Measurements from ENCODE around the gene GALNT18.

The GALNT18 gene

DNA sequence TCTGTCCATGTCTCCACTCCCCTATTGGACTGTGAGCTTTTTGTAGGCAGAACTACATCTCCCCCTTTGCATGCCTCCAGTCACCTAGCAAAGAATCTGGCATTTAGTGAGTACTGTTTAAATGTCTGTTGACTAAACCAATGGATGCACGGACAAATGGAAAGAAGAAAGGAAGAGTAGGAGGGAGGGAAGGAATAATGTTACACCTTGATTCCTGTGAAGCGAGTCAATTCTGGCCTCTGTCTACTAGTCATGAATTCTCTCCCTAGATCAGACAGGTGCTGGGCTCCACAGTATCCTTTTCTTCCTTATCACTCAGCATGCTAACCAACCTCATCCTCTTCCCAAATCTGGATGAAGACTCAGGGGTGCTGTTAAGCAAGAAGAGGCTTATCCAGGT, 33.6 kb downstream of the GALNT18 start:
- no peak for DNase-seq (ENCODE audit: low read depth in 1 of 2, low spot score in 1 of 2)

DNA sequence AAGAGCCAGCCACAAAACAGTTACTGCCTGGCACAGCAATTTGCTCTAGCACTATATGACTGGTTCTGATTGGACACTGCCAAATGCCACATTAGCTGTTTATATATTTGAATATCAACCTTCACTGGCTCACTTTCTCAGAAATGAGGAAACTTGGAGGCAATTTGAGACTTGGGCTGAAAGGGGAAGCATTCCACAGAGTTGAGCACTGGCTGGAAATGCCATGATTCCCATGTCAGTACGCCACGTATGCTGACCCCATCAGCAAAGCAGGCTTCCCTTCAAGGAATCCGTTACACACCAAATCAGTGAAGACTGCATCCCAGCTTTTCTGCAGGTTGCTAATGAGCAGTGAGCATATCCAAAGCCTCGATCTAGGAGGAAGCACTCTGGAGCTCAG, 34.7 kb downstream of the GALNT18 start:
- no peak for DNase-seq (ENCODE audit: low read depth in 1 of 2, low spot score in 1 of 2)

DNA sequence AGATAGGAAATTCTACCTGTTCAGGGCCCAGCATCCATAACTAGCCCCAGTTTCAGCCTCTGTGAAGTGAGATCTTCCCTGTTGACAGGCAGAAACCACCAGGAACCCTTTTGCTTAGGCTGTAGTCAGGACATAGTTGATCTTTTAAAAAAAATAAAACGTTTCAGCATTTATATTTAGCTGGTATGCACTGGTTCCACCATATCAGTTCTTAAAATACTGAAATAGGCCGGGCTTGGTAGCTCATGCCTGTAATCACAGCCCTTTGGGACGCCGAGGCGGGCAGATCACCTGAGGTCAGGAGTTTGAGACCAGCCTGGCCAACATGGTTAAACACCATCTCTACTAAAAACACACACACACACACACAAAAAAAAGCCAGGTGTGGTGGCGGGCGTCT, 35.3 kb downstream of the GALNT18 start:
- no peak for DNase-seq (ENCODE audit: low read depth in 1 of 2, low spot score in 1 of 2)

DNA sequence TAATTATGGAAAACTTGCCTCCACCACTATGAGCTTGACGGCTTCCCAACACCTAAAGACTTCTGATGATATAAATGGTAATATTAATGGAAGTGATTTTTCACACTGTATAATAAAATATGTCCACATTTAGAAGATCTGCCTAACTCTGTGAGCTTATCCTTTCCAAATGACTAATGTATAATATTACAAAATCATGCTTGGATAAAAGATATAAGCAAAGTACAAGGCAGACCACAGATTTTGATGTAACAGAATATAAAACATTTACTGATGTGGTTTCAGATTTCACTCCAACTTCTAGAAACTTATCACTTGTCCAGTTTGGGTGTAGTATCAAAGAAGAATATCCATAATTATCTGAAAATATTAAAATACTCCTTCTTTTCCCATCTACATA, 36.9 kb downstream of the GALNT18 start:
- DNase-seq (ENCODE audit: low read depth in 1 of 2, low spot score in 1 of 2) = no peak

DNA sequence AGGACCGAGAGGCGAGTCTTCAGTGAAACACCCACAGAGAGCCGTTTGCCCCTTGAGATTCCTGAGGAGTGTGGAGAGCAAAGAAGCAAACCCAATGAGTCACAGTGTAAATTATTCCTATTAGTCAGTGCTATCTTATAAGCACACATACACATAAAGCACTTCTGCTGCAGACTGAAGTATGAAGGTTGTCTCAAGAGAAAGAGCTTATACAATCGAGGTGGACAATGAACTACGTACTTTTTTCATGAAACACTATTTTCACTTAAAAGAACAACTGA, 37.3 kb downstream of the GALNT18 start:
- DNase-seq (ENCODE audit: low read depth in 1 of 2, low spot score in 1 of 2) = no peak

DNA sequence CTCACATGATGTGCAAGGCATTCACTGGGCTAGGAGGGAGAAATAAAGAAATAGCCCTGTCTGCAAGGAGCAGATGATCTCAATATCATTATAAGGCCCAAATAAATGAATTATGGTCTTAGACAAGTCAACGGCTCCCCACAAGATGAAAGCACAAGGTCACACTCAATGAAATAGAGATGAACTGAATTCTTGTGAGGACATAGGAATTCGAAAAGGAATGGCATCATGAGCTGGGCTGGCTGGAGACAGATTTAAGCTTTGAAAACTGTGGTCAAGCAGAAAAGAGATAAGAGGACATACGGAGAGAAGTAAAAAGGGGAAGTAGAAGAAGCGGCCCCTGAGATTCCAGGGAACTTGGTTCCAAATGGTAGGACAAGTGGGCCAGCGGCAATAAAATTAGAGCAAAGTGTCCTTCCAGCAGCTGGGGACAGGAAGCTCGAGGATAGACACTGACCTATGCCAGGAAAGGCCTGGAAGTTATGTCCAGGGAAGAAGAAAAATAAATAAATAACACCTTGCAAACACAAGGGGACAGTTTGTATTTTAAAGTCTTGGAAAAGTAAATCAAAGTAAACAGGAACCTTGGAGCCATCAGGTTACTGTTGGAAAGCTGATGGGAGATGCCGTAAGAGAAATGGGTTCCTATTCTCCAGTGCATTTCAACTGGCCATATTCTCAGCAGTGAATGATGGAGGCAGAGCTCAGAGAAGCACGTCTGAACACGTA, 37.8 kb downstream of the GALNT18 start:
- no peak for DNase-seq (ENCODE audit: low read depth in 1 of 2, low spot score in 1 of 2)

DNA sequence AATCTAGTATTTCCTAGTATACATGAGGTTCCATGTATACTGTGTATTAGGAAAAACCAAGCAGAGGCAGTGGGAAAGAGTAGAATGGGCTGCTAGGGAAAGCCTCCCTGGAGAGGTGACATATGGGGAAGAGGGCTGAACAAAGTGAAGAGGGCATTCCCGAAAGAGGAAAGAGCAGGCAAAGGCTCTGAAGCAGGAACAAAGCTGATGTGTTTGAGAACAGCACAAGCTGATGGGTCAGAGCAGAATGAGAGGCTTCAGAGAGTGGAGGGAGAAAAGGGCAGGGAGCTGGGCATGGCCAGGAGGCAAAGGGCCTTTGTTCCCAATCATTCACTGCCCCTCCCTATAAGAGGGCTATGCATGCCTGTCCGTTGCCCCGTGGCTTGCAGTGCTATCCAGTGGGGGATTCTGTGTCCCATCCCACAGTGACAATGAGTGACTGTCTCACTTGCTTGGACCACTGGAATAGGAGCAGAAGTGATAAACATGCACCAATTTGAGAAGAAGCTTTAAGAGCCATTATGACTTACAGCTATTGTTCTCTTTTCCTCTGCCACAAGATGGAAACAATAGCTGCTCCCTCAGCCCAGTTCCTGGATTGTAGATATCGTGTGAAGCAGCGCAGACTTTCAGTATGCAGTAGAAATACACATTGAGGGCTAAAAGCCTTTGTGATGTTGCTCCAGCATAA, 39.6 kb downstream of the GALNT18 start:
- DNase-seq (ENCODE audit: low read depth in 1 of 2, low spot score in 1 of 2) = no peak

DNA sequence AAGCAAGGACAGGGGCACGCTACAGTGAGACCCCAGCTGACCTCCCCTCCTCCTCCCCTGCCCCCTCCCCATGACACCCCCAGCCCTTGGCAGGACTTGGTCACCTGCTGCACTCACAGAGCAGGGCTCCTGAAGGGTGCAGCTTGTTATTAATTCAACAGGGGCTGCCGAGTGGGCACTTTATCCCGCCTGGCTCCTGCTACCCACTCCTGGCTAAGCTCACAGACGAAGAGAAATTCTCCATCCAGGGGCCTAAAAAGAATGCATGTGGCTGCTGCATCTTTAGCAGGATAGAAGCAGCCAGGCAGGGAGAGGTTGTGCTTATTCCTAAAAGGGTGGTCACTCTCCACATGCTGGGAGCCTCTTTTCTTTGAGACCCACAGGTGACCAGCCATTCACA, 40.3 kb downstream of the GALNT18 start:
- DNase-seq (ENCODE audit: low read depth in 1 of 2, low spot score in 1 of 2) = no peak

DNA sequence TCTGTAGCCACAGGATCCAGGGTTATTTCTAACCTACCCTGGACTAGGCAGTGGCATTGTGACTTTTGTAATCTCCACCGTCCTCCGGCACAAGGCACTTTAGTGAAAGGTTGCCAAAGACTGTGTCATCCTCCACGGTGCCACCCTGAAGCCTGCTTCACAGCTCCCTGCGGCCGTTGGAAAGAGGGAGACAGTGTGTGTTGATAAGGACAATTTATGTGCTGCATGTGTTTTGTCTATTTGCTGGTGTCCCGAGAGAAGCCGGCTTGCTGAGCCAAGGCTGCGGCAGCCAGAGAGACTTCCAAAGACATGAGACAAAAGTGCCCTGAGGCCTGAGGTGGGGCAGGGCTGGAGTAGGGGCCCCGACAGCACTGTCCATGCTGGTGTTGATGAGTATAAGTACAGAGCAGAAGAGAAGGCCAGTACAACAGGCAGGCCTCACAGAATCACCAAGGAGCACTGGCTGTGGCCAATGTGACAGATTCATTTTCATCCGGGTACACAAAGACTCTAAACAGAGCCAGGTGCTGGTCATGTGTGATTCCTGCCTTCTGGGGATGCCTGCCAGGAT, 40.9 kb downstream of the GALNT18 start:
- no peak for DNase-seq (ENCODE audit: low read depth in 1 of 2, low spot score in 1 of 2)

DNA sequence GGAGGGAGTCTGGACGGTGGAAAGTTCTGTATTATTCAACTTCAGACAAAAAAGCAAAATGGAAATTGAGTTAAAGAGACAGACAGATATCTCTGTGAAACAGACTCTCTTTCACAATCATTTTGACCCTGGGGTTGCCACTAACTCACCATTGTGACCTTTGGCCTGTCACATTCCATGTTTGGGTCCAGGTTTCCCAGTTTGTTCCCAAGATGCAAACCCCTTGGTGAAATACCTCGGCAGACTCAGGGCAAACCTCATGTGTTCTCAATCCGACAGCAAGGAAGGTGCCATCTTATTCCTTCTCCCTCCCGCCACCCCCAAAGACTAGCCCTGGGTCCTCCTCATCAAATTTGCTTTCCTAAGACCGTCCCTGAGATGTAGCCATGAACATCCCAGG, 41.8 kb downstream of the GALNT18 start:
- no peak for DNase-seq (ENCODE audit: low read depth in 1 of 2, low spot score in 1 of 2)

DNA sequence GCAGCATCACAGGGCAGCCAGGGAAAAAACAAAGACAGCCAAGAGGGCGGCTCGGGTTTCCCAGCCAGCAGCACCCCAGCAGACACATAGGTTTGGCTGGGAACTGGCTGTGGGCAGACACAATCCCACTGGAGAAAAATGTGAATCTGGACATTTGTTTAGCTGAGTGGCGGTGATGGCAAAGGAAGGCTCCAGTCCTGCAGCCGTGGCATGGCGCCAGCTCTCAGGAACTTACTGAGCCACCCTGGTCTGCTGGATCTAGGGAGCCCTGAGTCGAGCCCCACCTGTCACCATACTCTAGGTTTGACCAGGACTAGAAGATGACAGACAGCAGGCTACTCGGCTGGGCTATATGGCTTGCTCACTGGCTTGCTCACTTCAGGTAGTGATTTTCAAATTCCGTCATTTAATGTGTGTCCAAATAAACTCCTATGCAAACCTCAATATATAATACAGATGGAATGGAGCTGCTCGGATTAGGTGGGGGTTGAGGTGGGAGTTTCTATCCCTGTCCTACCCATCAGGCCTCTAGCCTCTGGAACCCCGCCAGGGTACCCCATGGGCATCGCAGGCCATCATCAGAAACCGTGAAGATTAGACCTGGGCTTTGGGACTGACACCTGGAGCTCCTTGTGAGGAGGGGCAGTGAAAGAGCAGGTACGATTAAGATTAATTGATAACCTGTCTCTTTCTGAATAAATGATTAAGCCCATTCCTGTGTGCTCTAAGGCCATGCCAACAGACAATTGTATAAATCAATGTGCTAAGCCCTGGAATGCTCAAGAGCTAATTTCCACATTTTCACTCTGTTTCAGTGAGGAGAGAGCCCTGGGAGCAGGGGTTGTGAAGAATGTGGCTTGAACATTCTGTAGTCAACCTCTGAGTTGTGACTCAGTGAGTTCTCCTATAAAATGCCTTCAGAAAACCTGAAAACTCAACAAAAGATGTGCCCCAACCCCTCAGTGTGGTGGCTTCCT, 42.5 kb downstream of the GALNT18 start:
- no peak for DNase-seq (ENCODE audit: low read depth in 1 of 2, low spot score in 1 of 2)

DNA sequence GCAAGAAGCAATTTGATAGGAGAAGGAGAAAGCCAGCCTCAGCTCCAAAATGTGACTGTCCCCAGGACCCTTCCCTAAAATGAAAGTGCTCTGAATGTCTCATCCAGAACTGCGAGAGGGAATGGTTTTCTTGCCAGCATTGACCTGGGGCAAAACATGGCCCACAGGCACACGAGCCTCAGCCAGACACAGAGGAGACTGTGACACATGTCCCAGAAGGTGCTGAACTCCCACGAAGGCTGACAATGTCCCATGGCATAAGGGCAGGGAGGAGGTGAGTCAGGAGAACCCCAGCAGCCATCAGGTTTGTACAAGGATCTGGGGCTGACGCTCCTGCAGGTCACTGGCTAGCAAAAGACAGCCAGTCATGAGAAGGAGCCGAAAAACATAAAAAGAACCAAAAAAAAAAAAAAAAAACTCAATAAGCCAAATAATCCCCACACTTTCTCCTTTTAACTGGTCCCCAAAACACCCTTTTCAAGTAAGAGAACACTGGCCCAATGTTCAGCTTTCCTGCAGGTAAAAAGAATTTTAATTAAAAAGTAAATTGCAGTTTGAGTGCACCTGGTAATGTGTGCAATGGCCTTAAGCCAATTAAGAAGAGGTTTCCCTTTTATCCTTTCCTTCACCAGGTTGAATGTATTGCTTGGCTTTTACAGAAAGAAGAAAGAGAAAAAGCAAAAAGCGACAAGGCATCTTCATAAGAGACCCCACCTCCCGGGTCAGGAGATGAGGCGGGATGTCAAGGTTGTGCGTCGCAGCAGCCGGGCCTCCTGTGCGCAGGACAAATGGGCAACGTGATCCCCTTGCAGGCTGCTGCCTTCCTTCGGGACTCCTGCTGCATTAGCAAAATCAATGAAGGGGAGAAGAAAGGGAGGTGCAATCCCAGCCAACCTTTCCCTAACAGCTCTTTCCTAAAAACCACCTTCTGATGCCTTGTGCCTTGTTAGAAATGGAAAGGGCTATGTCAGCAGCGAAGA, 43.6 kb downstream of the GALNT18 start:
- DNase-seq (ENCODE audit: low read depth in 1 of 2, low spot score in 1 of 2) = no peak

DNA sequence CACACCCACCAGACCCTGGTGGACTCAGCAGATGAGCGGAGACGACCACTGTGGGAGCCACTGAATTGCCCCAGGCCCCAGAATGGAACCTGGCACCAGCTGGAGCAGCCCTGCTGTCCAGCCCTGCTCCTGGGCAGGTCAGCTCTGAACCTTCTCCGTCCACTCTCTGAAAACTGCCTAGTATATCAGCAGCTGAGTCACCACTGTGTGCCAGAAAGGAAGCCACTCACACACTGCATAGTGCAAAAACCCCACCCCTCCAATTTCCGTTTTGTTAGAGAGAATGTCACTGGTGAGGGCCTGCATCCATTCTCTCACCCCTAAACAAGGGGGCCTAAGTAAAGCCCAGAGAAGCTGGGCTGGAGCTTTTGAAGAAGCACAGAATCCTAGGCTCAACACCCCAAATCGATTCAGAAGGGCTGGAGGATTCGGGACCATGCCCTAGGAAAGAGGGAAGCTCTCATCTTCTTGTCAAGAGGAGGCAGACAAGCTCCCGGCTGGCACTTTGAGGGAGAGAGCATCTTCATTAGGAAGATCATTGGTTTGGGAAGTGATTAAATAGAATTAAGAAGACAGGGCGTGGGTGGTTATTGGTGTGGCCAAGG, 44.5 kb downstream of the GALNT18 start:
- no peak for DNase-seq (ENCODE audit: low read depth in 1 of 2, low spot score in 1 of 2)

DNA sequence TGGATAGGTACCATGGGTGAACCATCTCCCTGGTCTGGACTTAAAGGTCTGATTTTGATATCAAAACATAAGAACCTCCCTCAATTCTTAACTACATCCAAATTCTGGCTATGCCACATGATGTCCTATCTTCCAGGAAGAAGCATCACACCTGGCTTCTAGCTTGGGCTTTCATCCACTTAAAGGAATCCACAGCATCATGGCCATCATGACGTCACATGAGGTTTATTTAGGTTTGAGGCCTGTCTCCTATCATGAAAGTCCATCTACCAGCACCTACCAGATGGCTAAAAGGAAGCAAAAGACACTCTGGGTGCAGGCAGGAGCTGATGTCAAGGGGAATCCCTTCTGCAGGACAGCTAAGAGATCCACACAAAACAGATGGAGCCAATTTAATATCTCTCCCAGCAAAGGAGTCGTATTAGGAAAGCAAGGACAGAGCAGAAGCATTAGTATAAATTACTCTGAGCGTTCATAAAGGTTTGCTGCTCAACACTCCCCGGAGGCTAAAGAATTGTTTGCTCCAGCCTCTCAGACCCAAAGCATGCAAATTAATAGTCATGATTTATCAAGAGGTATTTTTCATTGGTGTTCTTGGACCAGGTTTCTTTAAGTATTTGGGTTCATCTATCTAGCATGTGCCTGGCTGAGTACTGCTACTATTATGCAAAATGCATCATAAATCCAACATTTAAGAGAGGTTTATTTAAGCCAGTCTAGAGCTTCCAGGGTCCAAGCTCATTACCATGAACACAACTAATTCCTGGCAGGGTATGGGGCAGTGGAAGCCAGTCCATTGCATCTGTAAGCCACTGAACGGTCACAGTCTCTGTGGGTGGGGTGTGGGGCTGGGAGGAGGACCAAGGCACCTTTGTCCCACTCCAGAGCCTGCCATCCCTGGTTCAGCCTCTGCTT, 47.2 kb downstream of the GALNT18 start:
- no peak for DNase-seq (ENCODE audit: low read depth in 1 of 2, low spot score in 1 of 2)

DNA sequence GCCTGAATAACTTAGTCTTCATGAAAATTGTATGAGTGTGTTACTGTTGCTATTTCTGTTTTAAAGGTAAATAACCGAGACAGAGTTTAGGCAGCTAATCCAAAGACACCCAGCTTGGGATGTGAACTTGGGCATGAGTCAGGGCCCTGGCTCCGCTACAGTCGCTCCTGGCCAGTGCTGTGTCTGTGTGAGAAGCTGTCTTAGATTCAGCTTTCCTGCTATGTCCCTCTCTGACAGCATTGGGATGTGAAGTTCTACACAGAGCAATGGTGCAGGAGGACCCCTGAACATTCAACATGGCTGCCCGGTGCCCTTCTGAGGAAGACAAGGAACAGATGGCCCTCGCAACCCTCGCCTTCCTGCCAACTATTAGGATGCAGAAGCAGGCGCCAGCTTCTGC, 49.4 kb downstream of the GALNT18 start:
- no peak for DNase-seq (ENCODE audit: low read depth in 1 of 2, low spot score in 1 of 2)

DNA sequence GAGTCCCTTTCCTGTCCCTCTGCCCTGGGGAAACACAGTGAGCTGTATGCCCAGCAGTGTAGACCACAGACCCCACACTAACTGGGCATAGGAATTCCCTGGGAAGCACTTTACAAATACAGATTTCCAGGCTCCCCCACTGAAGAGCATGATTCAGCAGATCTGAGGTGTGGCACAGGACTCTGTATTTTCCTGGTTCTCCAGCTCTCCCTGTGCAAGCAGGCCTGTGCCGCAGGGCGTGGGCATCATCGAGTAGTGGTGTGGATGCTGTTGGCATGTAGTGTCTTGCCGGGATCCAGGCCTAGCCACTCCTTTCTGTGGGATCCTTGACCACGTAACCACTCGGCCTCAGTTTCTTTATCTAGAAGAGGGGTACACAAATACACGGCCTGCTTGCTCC, 49.9 kb downstream of the GALNT18 start:
- no peak for DNase-seq (ENCODE audit: low read depth in 1 of 2, low spot score in 1 of 2)

DNA sequence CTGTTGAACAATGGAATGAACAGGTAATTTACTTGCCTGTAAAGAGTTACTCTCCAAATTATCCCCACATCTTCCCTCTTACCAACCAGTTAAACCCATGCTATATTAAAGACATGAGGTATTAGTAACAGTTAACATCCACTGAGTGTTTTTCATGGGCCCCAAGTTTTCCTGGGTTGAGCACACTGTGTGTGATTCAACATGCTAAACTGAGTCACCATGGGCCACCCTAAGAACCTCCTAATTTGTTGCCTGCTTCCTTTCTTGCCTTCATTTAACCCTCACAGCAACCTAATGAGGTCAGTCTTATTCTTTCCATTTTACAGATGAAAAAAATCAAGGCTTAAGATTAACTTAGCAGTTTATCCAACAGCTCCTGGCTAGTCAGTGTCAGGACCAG, 51.0 kb downstream of the GALNT18 start:
- no peak for DNase-seq (ENCODE audit: low read depth in 1 of 2, low spot score in 1 of 2)

DNA sequence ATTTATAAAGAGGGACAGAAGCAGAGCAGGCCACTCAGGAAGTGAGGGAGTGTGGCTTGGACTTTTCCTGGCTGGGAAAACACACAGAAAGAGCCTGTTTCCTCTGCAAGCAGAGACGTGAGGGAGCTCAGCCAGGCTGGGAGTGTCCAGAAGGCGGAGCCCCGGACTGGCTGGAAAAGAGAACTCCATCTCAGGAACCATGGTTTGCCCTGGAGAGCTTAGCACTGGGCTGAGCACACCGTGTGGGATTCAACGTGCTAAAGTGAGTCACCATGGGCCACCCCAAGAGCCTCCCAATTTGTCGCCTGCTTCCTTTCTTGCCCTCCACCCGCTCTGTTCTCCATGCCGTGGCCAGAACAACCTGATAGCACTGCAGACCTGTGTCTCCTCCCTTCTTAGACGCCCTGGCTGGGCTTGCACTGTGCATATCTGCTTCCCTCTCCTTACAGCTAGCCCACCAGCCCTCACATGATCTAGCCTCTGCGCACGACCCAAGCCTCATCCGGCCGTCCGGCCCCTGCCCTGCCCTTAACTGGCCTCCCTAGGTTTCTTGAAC, 51.8 kb downstream of the GALNT18 start:
- no peak for DNase-seq (ENCODE audit: low read depth in 1 of 2, low spot score in 1 of 2)
